Smooth muscle cell (in vitro differentiated cells): Measurements from ENCODE around the gene KIAA0825. TPM values are rescaled to one million over a fixed set of nuclear protein-coding genes. Genes with fewer than 3 reads are reported as not detected.

Source experiments
- DNase-seq: peaks from one replicate; lab custom pipeline; 2025; ENCODE audit not compliant: unreplicated experiment; lab: John Stamatoyannopoulos, UW
- H2AFZ ChIP-seq: fragments of 200-600 bp; sonication (generic); 2 replicates; pipeline ENCODE4 v1.6.0; 2016; ENCODE audit warnings: antibody characterized with exemption, low read depth, mild to moderate bottlenecking
- H3F3A ChIP-seq: fragments of 200-600 bp; sonication (generic); 2 replicates; pipeline ENCODE4 v1.6.0; 2017; ENCODE audit warnings: antibody characterized with exemption, low read depth
- H3K27ac ChIP-seq: fragments of 200-600 bp; sonication (generic); 2 replicates; pipeline ENCODE4 v1.5.1; 2016; ENCODE audit warnings: low read depth, mild to moderate bottlenecking
- H3K27me3 ChIP-seq: fragments of 200-600 bp; sonication (generic); 2 replicates; pipeline ENCODE4 v1.6.1; 2016; ENCODE audit warnings: low read depth, mild to moderate bottlenecking
- H3K36me3 ChIP-seq: fragments of 200-600 bp; sonication (generic); 2 replicates; pipeline ENCODE4 v1.5.1; 2016; ENCODE audit warnings: low read depth
- H3K4me1 ChIP-seq: fragments of 200-600 bp; sonication (generic); 2 replicates; pipeline ENCODE4 v1.5.1; 2016; ENCODE audit warnings: low read depth
- H3K4me2 ChIP-seq: fragments of 200-600 bp; sonication (generic); 2 replicates; pipeline ENCODE4 v1.6.0; 2016; ENCODE audit warnings: mild to moderate bottlenecking
- H3K4me3 ChIP-seq: fragments of 200-600 bp; sonication (generic); 2 replicates; pipeline ENCODE4 v1.5.1; 2016; ENCODE audit warnings: mild to moderate bottlenecking
- H3K79me2 ChIP-seq: fragments of 200-600 bp; sonication (generic); 2 replicates; pipeline ENCODE4 v1.6.0; 2016; ENCODE audit warnings: low read depth, mild to moderate bottlenecking
- H3K9ac ChIP-seq: fragments of 200-600 bp; sonication (generic); 2 replicates; pipeline ENCODE4 v1.6.0; 2016; ENCODE audit warnings: low read depth
- H3K9me3 ChIP-seq: fragments of 200-600 bp; sonication (generic); replicated peaks from 2 replicates; pipeline ENCODE4 v1.5.1; 2016; ENCODE audit warnings: low read depth
- H4K20me1 ChIP-seq: fragments of 200-600 bp; sonication (generic); 2 replicates; pipeline ENCODE4 v1.6.0; 2016; ENCODE audit warnings: low read depth
- CTCF ChIP-seq: fragments of 200-600 bp; sonication (generic); IDR thresholded peaks from 2 replicates; pipeline ENCODE4 v1.5.1; 2017; ENCODE audit warnings: borderline replicate concordance, mild to moderate bottlenecking, antibody characterized with exemption; ENCODE audit not compliant: insufficient read depth, poor library complexity, severe bottlenecking
- WGBS: methylation state at CpG from one replicate; pipeline ENCODE4 v1.1.7; 2016; ENCODE audit warnings: low lambda C conversion rate; 5-methylcytosine and 5-hydroxymethylcytosine counted together
- polyA plus RNA-seq: library from polyadenylated mRNA; unstranded; fragments of >200 nt; fragmentation: Nextera tagmentation; extraction: Ambion mirVana; gene quantifications from 2 replicates; pipeline ENCODE4 v1.2.1, GENCODE V29; 2016
- total RNA-seq: library from RNA; depleted of rRNA; stranded (reverse); fragments of >200 nt; gene quantifications from 2 replicates; pipeline ENCODE4 v1.2.3, GENCODE V29; 2014

Gene KIAA0825
- total and polyA plus RNA-seq, 2 experiments from 2014 or later = 1.3 to 3.1 TPM

GRCh38 chr5:94329115-94329514 lies 289.3 kb downstream of the KIAA0825 start:
- Histone ChIP-seq H3K9ac (no peak overlapping the region), H3F3A (no peaks in the 10 kb centered on the region), H3K79me2 (no peaks in the 10 kb centered on the region), H2AFZ (no peak overlapping the region), H3K36me3 (no peaks in the 10 kb centered on the region), H3K4me1 (no peaks in the 10 kb centered on the region), H4K20me1 (no peaks in the 10 kb centered on the region), H3K27ac (no peak overlapping the region), H3K9me3 (peaks cover 12% of the 10 kb centered on the region), H3K4me2 (no peak overlapping the region), H3K4me3 (no peak overlapping the region), H3K27me3 (no peaks in the 10 kb centered on the region)
- DNase-seq = no peak
- WGBS = 95% methylated on average over 1 of the region's 1 CpG
- TF ChIP-seq CTCF = no peak

GRCh38 chr5:94326586-94326985 lies 291.8 kb downstream of the KIAA0825 start:
- Histone ChIP-seq H3K4me2 (no peak overlapping the region), H3K27ac (no peak overlapping the region), H3K4me1 (no peaks in the 10 kb centered on the region), H4K20me1 (no peaks in the 10 kb centered on the region), H3K9ac (no peak overlapping the region), H3K79me2 (no peaks in the 10 kb centered on the region), H3K36me3 (no peaks in the 10 kb centered on the region), H2AFZ (no peak overlapping the region), H3K4me3 (no peak overlapping the region), H3K27me3 (no peaks in the 10 kb centered on the region), H3K9me3 (peaks cover 12% of the 10 kb centered on the region), H3F3A (no peaks in the 10 kb centered on the region)
- 89% methylated on average over 5 of the region's 5 CpGs for WGBS
- TF ChIP-seq CTCF = no peak
- DNase-seq = no peak

- Histone ChIP-seq H4K20me1 (no peaks in the 10 kb centered on the region), H3K27ac (no peak overlapping the region), H3K9ac (no peak overlapping the region), H3K27me3 (no peaks in the 10 kb centered on the region), H3K9me3 (no peaks in the 10 kb centered on the region), H3K36me3 (no peaks in the 10 kb centered on the region), H3F3A (no peaks in the 10 kb centered on the region), H3K4me3 (no peak overlapping the region), H3K79me2 (no peaks in the 10 kb centered on the region), H2AFZ (no peak overlapping the region), H3K4me2 (no peak overlapping the region), H3K4me1 (no peaks in the 10 kb centered on the region)
- no peak for TF ChIP-seq CTCF
- WGBS = 85% methylated on average over 6 of the region's 6 CpGs
- no peak for DNase-seq
These were observed 301.2 kb downstream of the KIAA0825 start for GRCh38 chr5:94316916-94317838.
